ELF-1 (cell line): Measurements from ENCODE around the gene CCDC91.
A peak's percentile ranks its signal among the peaks of the same experiment; 100 is the strongest.
"Not testable (repeated sequence)": the region's sequence is repeated elsewhere in the genome, so short reads cannot be mapped to it uniquely, and the experiment has no call there.

Source experiments
- DNase-seq: peaks from one replicate; pipeline ENCODE4 v3.0.0-alpha.2; 2016; ENCODE audit warnings: low read depth, low spot score

Gene CCDC91

DNA sequence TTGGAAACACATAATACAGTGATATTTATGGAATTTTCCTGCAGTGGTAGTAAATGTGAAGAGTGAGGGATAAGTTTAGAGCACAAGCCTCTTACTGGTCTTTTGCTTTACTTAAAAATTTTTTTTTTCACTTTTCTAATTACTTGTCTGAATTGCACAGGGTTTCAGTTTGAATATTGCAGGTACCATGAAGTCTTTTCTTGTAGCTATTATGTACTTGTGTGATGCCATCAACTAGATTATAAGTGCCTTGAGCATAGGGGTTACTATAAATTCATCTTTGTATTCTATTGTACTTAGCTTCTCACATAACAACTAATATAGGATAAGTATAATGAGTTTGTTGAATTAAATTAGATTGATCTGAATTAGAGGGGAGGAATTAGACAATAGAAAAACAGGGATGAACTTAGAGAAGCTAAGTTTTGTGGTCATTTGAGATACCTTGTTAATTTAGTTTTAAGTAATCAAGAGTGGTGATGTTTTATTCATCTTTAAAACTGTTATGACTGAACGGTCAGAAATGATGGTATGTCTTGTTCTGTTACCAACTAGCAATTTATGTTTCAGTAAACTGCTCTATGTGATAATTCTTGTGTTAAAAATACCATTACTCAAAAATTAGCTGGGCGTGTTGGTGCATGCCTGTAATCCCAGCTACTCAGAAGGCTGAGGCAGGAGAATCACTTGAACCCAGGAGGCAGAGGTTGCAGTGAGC is 42.1 kb downstream of the CCDC91 start:
- DNase-seq = no peak

DNA sequence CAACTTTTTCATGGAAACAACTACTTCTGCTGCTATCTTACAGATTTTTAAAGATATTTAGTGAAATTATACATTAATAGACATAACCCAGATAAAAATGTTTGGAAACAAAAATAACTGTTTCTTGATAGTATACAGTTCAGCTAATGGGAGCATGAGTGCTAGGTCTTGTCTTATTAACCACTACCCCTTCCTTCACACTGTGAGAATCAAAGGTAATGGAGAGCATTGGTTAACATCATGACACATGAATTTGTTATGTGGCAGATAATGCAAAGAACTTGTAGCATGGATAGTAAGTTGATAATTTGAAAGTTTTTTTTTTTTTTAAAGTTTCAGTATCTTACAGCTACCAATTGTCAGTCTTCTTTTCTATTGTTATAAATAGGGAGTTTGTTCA is 44.2 kb downstream of the CCDC91 start:
- DNase-seq = no peak

DNA sequence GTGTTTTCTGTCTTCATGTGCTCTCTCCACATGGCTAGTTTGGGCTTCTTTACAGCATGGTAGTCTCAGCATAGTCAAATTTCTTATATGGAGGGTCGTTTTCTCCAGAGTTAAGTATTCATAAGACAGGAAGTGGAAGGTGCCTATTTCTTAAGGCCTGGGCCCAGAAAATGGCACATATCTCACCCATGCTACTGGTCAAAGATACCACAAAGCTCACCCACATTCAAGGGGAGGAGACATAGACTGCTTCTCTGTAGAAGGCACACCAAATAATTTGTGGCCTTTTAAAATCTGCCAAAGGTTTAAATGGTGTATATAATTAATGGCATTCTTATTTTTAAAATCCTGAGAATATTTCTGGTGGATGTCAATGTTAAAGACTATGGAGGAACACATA is 44.8 kb downstream of the CCDC91 start:
- no peak for DNase-seq

DNA sequence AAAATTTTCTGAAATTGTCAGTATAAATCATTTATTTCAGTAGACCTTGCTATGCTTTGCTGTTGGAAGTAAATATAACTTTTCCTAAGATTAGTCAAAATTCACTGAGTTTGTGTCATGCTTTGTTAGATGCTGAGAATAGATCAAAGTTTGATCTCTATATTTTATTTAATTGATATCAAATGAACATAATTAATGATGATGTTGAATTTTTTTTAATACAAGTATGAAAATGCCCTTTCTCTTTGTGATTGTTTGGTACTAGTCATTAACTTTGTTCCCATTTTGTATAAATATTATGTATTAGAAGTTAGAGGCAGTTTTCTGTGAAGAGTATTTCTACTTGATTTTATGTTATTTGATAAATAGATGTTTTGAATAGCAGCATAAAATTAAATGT is 45.7 kb downstream of the CCDC91 start:
- no peak for DNase-seq

DNA sequence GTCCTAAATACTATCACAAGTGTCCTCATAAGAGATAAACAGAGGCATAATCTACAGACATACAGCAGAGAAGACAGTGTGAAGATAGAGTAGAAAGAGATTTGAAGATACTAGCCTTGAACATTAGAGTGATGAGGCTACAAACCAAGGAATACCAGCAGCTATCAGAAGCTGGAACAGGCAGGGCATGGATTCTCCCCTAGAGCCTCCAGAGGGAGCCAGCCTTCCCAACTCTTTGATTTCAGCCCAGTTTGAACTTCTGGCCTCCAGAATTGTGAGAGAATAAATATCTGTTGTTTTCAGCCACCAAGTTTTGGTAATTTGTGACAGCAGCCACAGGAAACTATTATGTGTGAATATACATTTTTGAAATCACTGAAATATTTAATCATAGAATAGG is 47.2 kb downstream of the CCDC91 start:
- DNase-seq = peak; percentile 17

DNA sequence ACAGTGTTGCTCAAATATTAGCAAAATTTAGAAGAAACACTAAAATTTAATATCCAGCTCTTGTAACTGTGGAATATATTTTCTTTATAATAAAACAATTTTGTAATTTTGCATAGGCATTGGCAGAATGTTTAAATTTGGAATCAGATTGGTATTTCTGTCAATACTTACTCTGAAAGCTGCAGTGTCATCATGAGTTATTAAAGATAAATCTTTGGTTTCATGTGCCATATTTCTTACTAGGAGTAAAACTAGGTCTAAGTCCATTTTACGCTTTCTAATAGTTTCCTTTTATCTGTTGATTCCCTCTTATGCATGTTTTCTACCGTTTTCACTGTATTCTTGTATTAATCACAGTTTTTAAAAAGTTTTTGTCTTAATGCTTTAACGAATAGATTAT is 49.7 kb downstream of the CCDC91 start:
- DNase-seq = no peak

DNA sequence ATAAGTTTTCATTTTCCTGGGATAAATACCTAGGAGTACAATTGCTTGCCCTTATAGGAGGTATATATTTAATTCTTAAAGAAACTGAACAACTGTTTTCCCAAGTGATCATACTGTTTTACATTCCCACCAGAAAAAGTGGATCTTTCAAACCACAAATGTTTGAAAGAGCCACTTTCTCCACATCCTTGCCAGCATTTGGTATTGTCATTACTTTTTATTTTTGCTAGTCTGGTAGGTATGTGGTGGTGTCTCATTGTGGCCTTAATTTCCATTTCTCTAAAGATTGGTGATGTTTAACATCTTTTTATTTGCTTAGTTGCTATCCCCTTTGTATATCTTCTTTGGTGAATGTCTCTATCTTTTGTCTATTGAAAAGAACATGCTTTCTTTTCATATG is 50.6 kb downstream of the CCDC91 start:
- DNase-seq = no peak

DNA sequence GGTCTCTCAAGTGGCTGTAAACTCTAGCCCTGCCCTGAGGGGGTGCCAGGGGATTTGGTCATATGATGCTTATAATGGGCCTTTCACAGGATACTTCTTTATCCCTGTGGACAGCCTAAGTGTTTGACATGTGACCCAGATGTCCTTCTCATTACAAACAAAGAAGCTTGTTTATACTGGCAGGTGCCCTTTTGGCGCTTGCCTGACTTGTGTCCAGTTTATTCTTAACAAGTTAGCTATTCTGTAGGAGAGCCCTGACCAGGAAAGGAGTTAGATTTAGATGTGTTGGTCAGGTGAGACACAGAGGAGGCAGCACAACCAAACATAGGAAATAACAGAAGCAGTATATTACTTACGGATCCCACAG is 51.9 kb downstream of the CCDC91 start:
- DNase-seq = no peak

DNA sequence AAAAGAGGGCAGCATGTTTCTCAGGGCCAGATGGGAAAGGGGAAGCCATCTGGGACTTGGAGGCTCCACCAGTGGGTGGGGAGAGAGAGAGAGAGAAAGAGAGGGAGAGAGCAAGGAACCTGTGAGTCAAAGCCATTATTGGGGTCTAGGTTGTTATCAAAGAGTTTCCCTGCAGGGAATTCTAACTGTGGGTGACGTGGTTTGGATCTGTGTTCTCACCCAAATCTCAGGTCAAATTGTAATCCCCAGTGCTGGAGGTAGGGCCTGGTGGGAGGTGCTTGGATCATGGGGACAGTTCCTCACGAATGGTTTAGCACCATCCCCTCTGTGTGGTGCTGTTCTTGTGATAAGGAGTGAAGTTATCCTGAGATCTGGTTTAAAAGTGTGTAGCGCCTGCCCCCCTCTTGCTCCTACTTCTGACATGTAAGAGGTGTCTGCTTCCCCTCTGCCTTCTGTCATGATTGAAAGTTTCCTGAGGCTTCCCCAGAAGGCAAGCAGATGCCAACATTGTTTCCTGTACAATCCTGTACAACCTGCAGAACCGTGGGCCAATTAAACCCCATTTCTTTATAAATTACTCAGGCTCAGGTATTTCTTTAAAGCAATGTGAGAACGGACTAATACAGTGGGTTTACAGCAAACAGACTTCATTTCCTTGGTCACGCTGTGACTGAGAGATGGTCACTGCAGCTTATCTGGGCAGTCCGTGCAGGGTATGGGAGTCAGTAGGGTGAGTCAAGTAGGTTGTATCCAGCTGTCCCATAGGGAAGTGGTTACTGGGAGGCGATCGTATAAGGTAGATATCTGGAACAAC is 52.4 kb downstream of the CCDC91 start:
- peak; percentile 13 for DNase-seq

DNA sequence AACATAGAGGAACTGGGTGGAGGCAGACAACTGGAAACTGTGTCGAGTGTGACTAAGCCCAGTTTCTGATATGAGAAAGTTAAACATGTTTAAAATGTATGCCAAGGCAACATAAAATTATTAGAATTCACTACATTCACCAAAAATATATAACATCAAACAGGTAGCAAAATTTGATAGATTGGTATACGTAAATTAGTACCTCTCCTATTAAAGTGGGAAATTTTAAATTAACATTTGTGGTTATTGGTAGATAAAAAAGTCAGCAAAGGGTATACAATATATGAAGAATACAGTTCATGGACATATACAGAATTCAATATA is 53.0 kb downstream of the CCDC91 start:
- no peak for DNase-seq

DNA sequence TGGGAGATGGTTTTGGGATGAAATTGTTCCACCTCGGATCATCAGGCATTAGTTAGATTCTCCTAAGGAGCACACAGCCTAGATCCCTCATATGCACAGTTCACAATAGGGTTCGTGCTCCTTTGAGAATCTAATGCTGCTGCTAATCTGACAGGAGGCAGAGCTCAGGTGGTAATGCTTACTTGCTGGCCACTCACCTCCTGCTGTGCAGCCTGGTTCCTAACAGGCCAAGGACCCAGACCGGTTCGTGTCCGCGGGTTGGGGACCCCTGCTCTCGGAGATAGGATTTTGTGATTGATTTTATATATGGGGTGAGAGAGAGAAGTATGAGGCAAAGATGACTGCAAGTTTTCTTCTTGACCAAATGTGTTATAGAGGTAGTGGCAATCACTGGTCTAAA is 57.5 kb downstream of the CCDC91 start:
- DNase-seq = no peak

DNA sequence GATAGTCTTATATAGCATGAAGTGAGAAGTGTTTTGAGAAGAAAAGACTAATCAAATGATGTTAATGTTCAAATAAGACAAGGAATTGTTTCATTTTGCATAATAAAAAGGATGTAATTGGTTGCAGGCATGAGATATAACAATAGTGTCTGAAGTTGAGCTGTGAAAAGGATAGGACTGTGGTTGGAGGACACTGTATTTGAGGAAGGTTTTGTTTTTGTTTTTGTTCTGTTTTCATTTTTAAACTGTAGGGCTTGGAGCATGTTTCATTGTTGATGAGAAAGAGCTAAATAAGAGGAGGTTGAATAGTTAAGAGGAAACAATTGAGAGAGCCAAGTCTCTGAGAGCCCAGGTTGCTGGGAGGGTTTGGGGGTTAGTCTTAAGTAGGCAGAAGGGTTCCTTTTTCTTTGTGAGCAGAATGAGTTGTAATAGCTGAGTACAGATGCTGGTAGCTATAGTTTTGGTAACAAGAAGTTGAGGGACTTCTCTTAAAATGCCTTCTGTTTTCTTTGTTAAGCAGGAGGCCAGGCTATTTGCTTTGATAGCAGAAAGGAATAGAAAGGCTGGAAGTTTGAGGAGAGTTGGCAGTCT is 58.4 kb downstream of the CCDC91 start:
- DNase-seq = no peak

DNA sequence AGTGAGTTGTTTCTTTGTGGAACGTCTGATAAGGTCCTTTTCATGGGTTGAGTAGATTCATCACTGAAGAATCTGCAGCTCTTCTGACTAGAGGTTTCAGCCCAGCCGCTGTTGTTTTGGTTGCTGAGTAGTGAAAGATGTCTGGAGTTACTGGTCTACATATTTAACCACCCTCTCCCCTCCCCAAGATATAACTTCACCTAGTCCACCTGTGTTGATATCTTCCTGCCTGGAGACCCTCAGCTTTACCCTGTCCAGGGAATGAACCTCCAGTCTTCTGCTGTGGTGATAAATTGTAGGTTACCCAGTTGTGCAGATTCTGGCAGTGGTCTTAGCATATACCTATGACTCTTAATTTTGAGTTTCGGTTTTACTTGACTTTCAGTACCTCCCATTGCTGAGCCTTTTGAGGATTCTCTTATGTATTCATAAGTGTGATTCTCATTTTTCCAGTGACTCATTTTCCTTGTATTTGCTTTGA is 62.9 kb downstream of the CCDC91 start:
- no peak for DNase-seq

DNA sequence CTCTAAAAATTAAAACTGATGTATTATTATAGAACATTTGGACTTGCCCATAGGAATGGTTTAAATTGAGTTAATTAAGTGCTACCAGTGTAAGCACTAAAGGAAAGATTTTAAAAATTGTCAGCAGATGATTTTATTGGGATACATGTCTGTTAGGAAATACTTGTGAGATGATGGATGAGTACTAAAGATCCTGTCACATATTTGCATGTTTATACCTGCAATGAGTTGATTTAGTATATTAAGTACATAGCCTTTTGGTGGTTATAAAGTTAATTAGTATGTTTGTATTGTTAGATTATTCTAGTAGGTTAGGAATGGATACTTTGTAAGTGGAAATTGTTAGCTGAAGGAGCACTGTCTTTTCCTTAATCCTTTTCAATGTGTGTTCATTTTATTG is 67.2 kb downstream of the CCDC91 start:
- DNase-seq = no peak

DNA sequence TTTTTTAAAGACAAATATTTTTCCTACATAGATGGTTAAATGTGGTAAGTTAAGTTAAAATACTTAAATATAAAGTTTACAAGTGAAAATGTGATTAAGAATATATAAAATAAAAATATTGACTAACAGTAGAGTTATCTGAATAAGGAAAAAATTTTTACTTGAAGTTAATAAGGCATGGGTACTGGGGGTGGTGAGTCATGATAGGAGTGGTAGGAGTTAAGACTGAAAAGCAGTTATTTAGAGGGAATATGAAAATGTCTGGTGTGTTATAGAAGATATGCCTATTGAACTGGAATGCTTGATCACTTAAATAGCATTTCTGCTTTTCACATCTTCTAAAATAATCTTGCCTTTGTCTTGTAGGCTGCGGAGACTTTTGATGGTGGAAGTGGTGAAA is 68.7 kb downstream of the CCDC91 start:
- DNase-seq = no peak

DNA sequence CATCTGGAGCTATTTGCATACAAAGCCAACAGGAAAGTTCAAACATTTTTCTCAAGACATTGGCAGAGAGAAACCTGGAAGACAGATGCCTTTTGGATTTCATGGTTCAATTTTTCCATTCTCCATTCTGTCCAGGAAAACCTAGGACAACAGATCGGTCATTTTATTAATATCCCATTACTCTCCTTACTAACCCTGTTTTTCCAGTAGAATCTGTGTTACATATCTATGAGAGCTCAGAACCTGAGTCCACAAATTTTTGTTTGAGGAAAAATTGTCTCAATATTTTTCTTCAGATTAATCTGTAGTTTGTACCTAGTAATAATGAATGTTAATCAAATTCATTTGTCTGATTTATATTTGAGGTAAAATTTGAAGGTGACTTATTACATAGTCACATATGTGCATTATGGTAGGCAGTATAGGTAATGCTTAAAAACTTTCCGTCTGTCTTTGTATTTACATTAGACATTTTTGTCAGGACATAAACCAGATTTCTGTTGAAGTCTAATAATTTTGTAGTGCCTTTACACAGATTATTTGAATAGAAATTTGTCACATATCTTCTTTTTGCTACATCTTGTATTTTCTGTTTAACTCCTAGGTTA is 75.3 kb downstream of the CCDC91 start:
- DNase-seq = no peak

DNA sequence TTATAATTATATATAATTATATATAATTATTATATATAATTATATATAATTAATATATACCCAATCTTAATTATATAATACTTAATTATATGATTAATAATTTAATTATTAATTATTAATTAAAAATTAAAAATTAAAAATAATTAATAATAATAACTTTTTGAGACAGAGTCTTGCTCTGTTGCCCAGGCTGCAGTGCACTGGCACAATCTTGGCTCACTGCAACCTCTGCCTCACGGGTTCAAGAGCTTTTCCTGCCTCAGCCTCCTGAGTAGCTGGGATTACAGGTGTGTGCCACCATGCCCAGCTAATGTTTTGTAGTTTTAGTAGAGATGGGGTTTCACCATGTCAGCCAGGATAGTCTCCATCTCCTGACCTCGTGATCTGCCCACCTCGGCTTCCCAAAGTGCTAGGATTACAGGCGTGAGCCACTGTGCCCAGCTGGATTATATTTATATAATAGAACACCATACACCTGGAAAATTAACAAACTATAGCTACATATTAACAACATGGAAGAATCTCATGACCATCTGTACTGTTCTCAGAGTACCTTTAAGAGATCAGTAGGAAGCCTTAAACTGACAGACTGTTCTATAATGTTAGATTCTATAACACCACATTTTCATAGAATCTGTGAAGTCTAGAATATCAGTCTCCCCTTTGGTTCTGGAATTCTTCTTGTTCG is 77.8 kb downstream of the CCDC91 start:
- DNase-seq = not testable (repeated sequence)

DNA sequence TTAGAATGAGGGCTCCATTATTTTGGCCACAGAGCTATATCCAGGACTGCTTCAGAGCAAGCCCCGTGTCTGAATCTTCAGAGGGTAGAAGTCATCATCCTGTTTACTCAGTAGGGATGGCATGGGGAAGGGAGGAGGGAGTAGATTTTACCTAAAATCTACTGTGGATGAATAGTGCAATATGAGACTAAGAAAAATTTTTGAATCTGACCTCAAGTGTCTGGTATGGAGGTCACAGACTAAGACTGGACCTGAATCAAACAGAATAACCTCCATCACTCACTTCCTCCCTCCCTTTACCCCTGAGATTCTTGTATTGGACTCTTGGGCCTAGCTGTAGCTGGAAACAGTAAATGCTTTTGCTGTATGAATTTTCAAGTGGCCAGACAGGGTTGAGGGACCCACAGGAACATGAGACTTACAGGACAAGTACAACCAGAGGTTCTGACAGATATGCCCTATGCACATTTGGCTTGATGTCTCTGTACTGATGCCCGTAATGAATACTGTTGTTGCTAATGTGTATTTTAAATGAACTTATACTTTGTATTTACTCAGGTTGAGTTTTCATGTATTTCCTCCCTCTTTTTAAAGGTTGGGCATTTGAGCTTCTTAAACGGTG is 78.5 kb downstream of the CCDC91 start:
- DNase-seq = no peak

DNA sequence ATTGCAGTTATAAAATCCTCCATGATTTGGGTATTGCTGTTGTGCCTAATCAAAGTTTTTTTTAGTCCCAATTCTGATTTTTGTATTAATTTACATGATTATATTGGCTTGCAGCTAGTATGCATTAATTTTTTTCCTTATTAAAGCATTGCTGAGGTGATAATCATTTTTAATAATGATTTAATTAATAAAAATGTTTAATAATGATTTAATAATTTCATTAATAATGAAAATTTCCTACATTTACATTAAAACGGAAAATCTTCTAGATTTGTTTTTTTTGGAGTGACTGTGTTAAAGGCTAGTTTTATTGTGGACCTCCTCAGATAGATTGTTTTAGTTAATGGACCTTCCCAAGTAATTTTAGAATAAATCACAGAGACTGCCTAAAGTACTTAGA is 79.6 kb downstream of the CCDC91 start:
- DNase-seq = no peak

DNA sequence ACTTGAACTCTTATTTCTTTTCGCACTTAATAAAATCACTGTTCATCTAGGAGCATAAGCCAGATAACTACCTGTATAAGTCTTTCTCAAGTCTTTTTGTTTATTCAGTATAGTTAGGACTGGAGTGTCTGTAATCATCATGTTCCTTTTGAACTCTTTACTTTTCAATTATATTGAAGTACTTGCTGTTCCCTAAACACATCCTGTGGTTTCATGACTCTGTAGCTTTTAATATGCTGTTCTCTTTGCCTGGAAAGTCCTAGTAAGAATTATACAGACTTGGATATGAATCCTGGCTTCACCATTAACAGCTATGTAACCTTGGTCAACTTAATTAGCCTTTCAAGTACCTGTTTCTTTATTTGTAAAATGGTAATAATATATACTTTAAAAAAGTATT is 88.2 kb downstream of the CCDC91 start:
- DNase-seq = no peak

DNA sequence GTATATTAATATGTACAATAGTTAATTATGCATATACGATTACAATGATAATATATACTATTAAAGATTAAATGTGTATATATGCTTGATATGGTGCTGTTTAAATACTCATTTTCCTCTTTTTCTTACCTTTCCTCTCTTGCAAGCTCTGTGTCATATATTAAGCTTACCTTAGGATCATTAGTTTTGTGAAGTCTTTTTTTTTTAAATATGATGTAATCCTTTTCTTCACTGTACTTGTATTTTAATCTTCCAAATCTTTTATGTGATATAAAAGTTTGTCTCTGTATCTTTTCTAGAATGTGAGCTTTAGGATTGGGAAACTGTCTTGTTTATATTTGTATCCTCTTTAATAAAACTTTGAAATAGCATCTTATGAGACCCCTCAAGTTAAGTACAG is 88.7 kb downstream of the CCDC91 start:
- no peak for DNase-seq

DNA sequence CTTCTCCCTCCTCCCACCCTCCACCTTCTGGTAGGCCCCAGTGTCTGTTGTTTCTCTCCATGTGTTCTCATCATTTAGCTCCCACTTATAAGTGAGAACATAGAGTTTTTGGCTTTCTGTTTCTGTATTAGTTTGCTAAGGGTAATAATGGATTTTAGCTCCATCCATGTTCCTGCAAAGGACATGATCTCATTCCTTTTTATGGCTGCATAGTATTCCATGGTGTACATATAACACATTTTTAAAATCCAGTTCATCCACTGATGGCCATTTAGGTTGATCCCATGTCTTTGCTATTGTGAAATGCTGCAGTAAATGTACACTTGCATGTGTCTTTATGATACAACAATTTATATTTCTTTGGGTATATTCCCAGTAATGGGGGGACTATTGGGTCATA is 96.1 kb downstream of the CCDC91 start:
- no peak for DNase-seq
